OCI-LY7 (cell line): ENCODE measurements around the gene CORO6. TPM values are rescaled to one million over a fixed set of nuclear protein-coding genes. Genes with fewer than 3 reads are reported as not detected.

ENCODE experiments used
- BruUV-seq: library from RNA; stranded (reverse); fragments of 400-500 nt; replicated peaks from 2 replicates; lab custom pipeline; 2021; lab: Mats Ljungman, UMichigan
- CTCF ChIA-PET: fragments of 300-600 bp; sonication (Branson Sonifier 250); formaldehyde crosslinking; loops from one replicate; lab custom pipeline; 2022; ENCODE audit warnings: antibody characterized with exemption; ENCODE audit not compliant: unreplicated experiment; lab: Charles Lee
- POLR2A ChIA-PET: fragments of 300-600 bp; sonication (Branson Sonifier 250); formaldehyde crosslinking; loops from one replicate; lab custom pipeline; 2022; ENCODE audit warnings: antibody characterized with exemption; lab: Charles Lee
- DNase-seq: peaks from one replicate; pipeline ENCODE4 v3.0.0-alpha.2; 2015; ENCODE audit warnings: low spot score
- H2AFZ ChIP-seq: fragments of 200-600 bp; sonication (generic), shearing (Covaris generic); 2 replicates; pipeline ENCODE4 v1.6.1; 2014; ENCODE audit warnings: mild to moderate bottlenecking, antibody characterized with exemption, low read length, moderate library complexity
- H3K27ac ChIP-seq: fragments of 200-600 bp; sonication (generic); 2 replicates; pipeline ENCODE4 v1.5.1; 2014; ENCODE audit warnings: mixed run types, low read depth, mild to moderate bottlenecking, moderate library complexity, low read length, inconsistent platforms; ENCODE audit not compliant: poor library complexity, severe bottlenecking
- H3K36me3 ChIP-seq: fragments of 200-600 bp; sonication (generic); 2 replicates; pipeline ENCODE4 v1.6.1; 2014; ENCODE audit warnings: mild to moderate bottlenecking, antibody characterized with exemption, low read length, moderate library complexity, mixed read lengths; ENCODE audit not compliant: insufficient read depth
- H3K4me1 ChIP-seq: fragments of 200-600 bp; sonication (generic); 2 replicates; pipeline ENCODE4 v1.5.1; 2014; ENCODE audit warnings: mild to moderate bottlenecking, low read length; ENCODE audit not compliant: insufficient read depth, poor library complexity, severe bottlenecking
- H3K4me2 ChIP-seq: fragments of 200-600 bp; sonication (generic); 2 replicates; pipeline ENCODE4 v1.6.1; 2014; ENCODE audit warnings: mild to moderate bottlenecking, low read length
- H3K4me3 ChIP-seq: fragments of 200-600 bp; sonication (generic); 2 replicates; pipeline ENCODE4 v1.5.1; 2014; ENCODE audit warnings: mild to moderate bottlenecking, low read depth, low read length; ENCODE audit not compliant: poor library complexity, severe bottlenecking
- H3K79me2 ChIP-seq: fragments of 200-600 bp; sonication (generic); 2 replicates; pipeline ENCODE4 v1.6.1; 2016; ENCODE audit warnings: low read depth, mild to moderate bottlenecking, low read length, moderate library complexity, mixed read lengths; ENCODE audit not compliant: insufficient read depth
- H3K9me2 ChIP-seq: fragments of 200-600 bp; sonication (generic); 2 replicates; pipeline ENCODE4 v1.6.1; 2016; ENCODE audit warnings: mild to moderate bottlenecking, low read length, mixed read lengths; ENCODE audit not compliant: insufficient read depth
- H3K9me3 ChIP-seq: fragments of 200-600 bp; sonication (generic); 2 replicates; pipeline ENCODE4 v1.6.1; 2014; ENCODE audit warnings: mild to moderate bottlenecking, mixed run types, low read length, mixed read lengths
- H4K20me1 ChIP-seq: fragments of 200-600 bp; sonication (generic); 2 replicates; pipeline ENCODE4 v1.6.1; 2014; ENCODE audit warnings: mild to moderate bottlenecking, antibody characterized with exemption, low read length, moderate library complexity, mixed read lengths; ENCODE audit not compliant: insufficient read depth
- EZH2phosphoT487 ChIP-seq: fragments of 200-600 bp; sonication (generic); IDR thresholded peaks from 2 replicates; pipeline ENCODE4 v1.6.1; 2018; ENCODE audit warnings: low read depth, borderline replicate concordance, mild to moderate bottlenecking, mixed run types, antibody characterized with exemption, low read length, moderate library complexity, mixed read lengths
- intact Hi-C: fragments of 100-400 bp; cut with micrococcal nuclease; formaldehyde crosslinking; loops from one replicate; pipeline ENCODE4 v1.10.0; 2022; ENCODE audit not compliant: unreplicated experiment
- total RNA-seq, 2 experiments: library from RNA; depleted of rRNA in 1 of 2; stranded (reverse); fragments of >200 nt in 1 of 2; shearing (Covaris generic) in 1 of 2; gene quantifications; 2 replicates each; pipeline ENCODE4 v1.2.3, GENCODE V29; 2014 to 2022
- TF ChIP-seq, protein P1 (sequence below): fragments of 200-600 bp; sonication (generic); conservative IDR thresholded peaks from 2 replicates; pipeline ENCODE4 v1.5.1; 2014; ENCODE audit warnings: mild to moderate bottlenecking, antibody characterized with exemption, low read length, moderate library complexity, mixed read lengths

CORO6 gene
- total RNA-seq, 2 experiments from 2014 or later: 5.9 to 6.2 TPM

DNA sequence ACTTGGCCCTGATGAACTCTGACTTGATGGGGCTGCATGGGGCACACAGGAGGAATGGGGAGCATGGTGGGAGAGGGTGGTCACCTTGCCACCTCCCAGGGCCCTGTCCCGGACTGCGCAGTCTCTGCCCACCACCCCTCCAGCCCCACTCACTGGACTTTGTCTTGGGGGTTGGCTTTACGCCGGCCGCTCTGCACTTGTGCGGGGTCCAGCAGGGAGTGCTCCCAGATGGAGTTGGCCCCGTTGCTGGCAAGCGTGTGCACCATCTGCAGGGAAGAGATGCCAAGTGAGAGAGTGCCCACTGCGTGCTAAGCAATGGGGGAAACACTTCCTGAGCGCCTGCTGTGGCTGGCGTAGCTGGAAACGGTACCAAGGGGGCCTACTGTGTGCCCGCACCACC lies 39.9 kb downstream of the CORO6 start:
- Histone ChIP-seq H3K9me3 (no peaks in the 10 kb centered on the region), H4K20me1 (no peaks in the 10 kb centered on the region)

DNA sequence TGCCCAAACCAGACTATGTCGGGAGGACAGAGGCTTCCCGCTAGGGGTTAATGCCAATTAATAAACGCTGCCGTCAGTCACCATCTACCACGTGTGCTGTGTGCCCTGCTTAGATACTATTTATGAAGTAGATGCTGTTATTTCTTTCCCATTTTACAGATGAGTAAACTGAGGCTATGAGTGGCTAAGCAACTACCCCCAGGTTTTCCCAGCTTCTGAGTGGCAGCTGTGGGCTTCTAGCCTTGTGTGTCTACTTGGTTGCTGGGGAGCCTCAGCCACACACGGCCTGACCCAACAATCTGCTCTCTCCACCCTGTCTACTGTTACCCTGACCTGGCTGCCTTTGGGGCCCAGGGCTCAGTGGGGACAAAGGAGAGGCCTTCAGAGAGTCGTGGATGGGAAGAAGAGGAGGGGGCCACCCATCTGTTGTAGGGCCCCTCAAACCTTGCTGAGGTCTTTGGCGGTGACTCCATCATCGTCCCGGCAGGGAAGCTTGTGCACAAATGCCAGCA lies 40.4 kb downstream of the CORO6 start:
- H3K9me3 ChIP-seq: no peaks in the 10 kb centered on the region
- intact Hi-C loops: loop anchor here (5.0 kb wide), 1 partner anchor 35 kb away; no protein-coding TSS in a partner anchor
- no peaks in the 10 kb centered on the region for H4K20me1 ChIP-seq
- BruUV-seq: no TSS peak
- no peak overlapping the region for H3K4me2 ChIP-seq
- ChIA-PET POLR2A (no interaction called here), CTCF (no interaction called here)
- peaks cover 47% of the 10 kb centered on the region for H3K36me3 ChIP-seq
- H3K4me3 ChIP-seq: no peak overlapping the region
- H2AFZ ChIP-seq: no peak overlapping the region
- H3K4me1 ChIP-seq: peaks cover 44% of the 10 kb centered on the region
- TF ChIP-seq, protein P1, sequence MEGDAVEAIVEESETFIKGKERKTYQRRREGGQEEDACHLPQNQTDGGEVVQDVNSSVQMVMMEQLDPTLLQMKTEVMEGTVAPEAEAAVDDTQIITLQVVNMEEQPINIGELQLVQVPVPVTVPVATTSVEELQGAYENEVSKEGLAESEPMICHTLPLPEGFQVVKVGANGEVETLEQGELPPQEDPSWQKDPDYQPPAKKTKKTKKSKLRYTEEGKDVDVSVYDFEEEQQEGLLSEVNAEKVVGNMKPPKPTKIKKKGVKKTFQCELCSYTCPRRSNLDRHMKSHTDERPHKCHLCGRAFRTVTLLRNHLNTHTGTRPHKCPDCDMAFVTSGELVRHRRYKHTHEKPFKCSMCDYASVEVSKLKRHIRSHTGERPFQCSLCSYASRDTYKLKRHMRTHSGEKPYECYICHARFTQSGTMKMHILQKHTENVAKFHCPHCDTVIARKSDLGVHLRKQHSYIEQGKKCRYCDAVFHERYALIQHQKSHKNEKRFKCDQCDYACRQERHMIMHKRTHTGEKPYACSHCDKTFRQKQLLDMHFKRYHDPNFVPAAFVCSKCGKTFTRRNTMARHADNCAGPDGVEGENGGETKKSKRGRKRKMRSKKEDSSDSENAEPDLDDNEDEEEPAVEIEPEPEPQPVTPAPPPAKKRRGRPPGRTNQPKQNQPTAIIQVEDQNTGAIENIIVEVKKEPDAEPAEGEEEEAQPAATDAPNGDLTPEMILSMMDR: no peak
- no peak for TF ChIP-seq EZH2phosphoT487
- no peak overlapping the region for H3K27ac ChIP-seq
- DNase-seq: no peak
- H3K79me2 ChIP-seq: peaks cover 30% of the 10 kb centered on the region
- no peaks in the 10 kb centered on the region for H3K9me2 ChIP-seq

More for the DNA sequence above, 39.9 kb downstream of the CORO6 start:
- Histone ChIP-seq H3K4me2 (no peak overlapping the region), H3K36me3 (peaks cover 44% of the 10 kb centered on the region), H3K27ac (no peak overlapping the region), H3K4me1 (peaks cover 49% of the 10 kb centered on the region), H2AFZ (no peak overlapping the region), H3K4me3 (no peak overlapping the region), H3K79me2 (peaks cover 35% of the 10 kb centered on the region), H3K9me2 (no peaks in the 10 kb centered on the region)
- no peak for TF ChIP-seq EZH2phosphoT487
- TF ChIP-seq, protein P1: no peak
- POLR2A ChIA-PET: no interaction called here
- no peak for DNase-seq
- BruUV-seq: no TSS peak
- CTCF ChIA-PET: no interaction called here
- intact Hi-C loops: loop anchor here (5.0 kb wide), 1 partner anchor 35 kb away; no protein-coding TSS in a partner anchor

DNA sequence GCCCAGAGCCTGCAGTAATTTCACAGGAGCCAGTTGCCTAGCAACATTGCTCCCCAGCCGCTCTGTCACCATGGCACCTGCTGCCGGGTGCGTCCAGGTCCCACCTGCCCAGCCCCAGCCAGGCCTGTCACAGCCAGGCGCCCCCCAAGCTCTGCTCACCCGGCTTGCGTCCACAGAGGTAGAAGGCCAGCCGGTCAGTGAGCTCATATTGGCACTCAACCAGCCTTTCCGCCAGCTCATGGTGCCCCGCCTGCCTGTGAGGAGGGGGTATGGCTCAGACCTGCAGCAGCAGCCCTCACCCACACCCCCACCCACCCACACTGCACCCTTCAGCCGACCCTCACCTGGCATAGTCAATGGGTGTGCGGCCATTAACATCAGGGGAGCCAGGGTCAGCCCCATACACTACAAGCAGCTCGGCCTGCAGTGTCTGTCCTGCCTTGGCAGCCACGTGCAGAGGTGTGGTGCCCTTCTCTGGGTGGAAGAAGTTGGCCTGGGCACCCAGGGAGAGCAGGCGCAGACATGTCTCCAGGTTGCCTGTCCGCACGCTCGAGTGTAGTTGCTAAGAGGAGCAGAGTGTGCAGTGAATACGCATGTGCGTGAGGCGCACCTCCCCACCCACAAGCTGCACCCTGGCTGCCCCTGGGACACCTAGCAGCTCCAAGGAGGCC lies 41.0 kb downstream of the CORO6 start:
- H3K79me2 ChIP-seq: peaks cover 24% of the 10 kb centered on the region; the same call in 1 of the 2 replicates
- no peak for TF ChIP-seq EZH2phosphoT487
- TF ChIP-seq, protein P1: no peak
- H3K4me1 ChIP-seq: peaks cover 38% of the 10 kb centered on the region
- H3K9me3 ChIP-seq: no peaks in the 10 kb centered on the region
- no peak overlapping the region for H2AFZ ChIP-seq
- BruUV-seq: no TSS peak
- no peak overlapping the region for H3K4me2 ChIP-seq
- no peak overlapping the region for H3K4me3 ChIP-seq
- no peaks in the 10 kb centered on the region for H3K9me2 ChIP-seq
- peaks cover 53% of the 10 kb centered on the region for H3K36me3 ChIP-seq
- no peak for DNase-seq
- H4K20me1 ChIP-seq: no peaks in the 10 kb centered on the region
- ChIA-PET POLR2A (no interaction called here), CTCF (interaction anchor here (1.6 kb wide), 1 partner anchor 10 kb away, joined by 4 read pairs; no protein-coding TSS in a partner anchor)
- H3K27ac ChIP-seq: no peak overlapping the region
- intact Hi-C loops: loop anchor here (5.0 kb wide), 1 partner anchor 36 kb away; no protein-coding TSS in a partner anchor
